H1 (cell line): ENCODE measurements around the gene SUPT20H. TPM values are rescaled to one million over a fixed set of nuclear protein-coding genes. Genes with fewer than 3 reads are reported as not detected.

Experiments
- ASH2L ChIP-seq: fragments of 200-600, 300-600 bp; sonication (generic); IDR thresholded peaks from one replicate; pipeline ENCODE4 v1.7.1; 2017; ENCODE audit warnings: low read length
- BACH1 ChIP-seq: IDR thresholded peaks from 2 replicates; pipeline ENCODE4 v1.6.1; 2012; ENCODE audit warnings: low read length, improper control_type of control experiment
- CHD1 ChIP-seq: IDR thresholded peaks from 2 replicates; pipeline ENCODE4 v1.6.1; 2012; ENCODE audit warnings: low read depth, low read length, improper control_type of control experiment
- POLR2A ChIP-seq, 2 experiments: IDR thresholded peaks; 1 replicate in 1 of 2; 2 replicates in 1 of 2; pipeline ENCODE4 v1.6.1; 2011; ENCODE audit warnings: low read depth in 2 of 2, low read length in 2 of 2, mild to moderate bottlenecking in 2 of 2; ENCODE audit errors: control extremely low read depth in 1 of 2
- POU5F1 ChIP-seq: IDR thresholded peaks from 2 replicates; pipeline ENCODE4 v1.6.1; 2011; ENCODE audit warnings: low read depth, mild to moderate bottlenecking, low read length, moderate library complexity
- SP4 ChIP-seq: IDR thresholded peaks from 2 replicates; pipeline ENCODE4 v1.6.1; 2012; ENCODE audit warnings: low read length, inconsistent platforms
- TAF1 ChIP-seq: IDR thresholded peaks from 2 replicates; pipeline ENCODE4 v1.6.1; 2011; ENCODE audit warnings: mild to moderate bottlenecking, low read depth, low read length
- TCF12 ChIP-seq: IDR thresholded peaks from 2 replicates; pipeline ENCODE4 v1.6.1; 2011; ENCODE audit warnings: low read depth, mild to moderate bottlenecking, low read length
- polyA plus RNA-seq, 7 experiments: library from polyadenylated mRNA; depleted of rRNA in 3 of 7; stranded (reverse) in 5 of 7; unstranded in 2 of 7; fragments of >200 nt in 5 of 7; fragments of 200-250 nt in 2 of 7; gene quantifications; 1 replicate in 5 of 7; 2 replicates in 1 of 7; 4 replicates in 1 of 7; pipeline versions ENCODE4 v1.2.1 to v1.2.3, GENCODE V29; 2011 to 2013; ENCODE audit warnings: missing spikeins in 2 of 7, mixed read lengths in 2 of 7
- total RNA-seq: library from RNA; stranded (reverse); fragmentation: NEBNext Ultra II Directional; extraction: Animal tissue kit (Norgen Biotek cat#: 25700); gene quantifications from 2 replicates; pipeline ENCODE4 v1.2.1, GENCODE V29; 2021
- TF ChIP-seq, protein P1 (sequence below): IDR thresholded peaks from 2 replicates; pipeline ENCODE4 v1.6.1; 2012; ENCODE audit warnings: inconsistent platforms

Gene SUPT20H
- total and polyA plus RNA-seq, 2 of the 8 experiments (the other 6 are each of a cell fraction or from before 2014, with no cell fraction given): 69.2 to 75.1 TPM

DNA sequence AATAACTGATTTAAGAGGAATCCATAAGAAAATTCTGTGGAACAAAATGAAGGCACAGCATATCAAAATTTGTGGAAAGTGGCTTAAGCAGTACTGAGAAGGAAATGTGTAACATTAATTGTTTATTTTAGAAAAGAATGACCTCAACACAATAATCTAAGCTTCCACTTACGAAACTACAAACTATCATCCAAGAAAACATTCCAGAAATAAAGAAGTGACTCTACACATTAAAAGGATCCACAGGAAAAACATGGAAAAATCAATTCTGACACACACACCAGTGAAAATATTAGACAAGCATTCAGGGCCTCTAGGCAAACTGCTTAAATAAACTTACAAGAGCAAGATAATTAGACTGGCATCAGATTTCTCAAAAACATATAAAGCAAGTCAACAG, 44.9 kb downstream of the SUPT20H start (continued):
- TF ChIP-seq CHD1 (no peak), POLR2A (IDR thresholded peaks at IDR 0.05; ENCODE audit: control extremely low read depth in 1 of 2, low read depth in 2 of 2, low read length in 2 of 2) (no peak), SP4 (no peak), TAF1 (no peak), TCF12 (no peak), BACH1 (no peak), ASH2L (no peak), POU5F1 (no peak)
- TF ChIP-seq, protein P1, sequence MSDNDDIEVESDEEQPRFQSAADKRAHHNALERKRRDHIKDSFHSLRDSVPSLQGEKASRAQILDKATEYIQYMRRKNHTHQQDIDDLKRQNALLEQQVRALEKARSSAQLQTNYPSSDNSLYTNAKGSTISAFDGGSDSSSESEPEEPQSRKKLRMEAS: no peak
